Muscle of leg (tissue), 11 donors: Measurements from ENCODE around the gene TMEM225B. TPM values are rescaled to one million over a fixed set of nuclear protein-coding genes. Genes with fewer than 3 reads are reported as not detected.
"Not testable (repeated sequence)": the region's sequence is repeated elsewhere in the genome, so short reads cannot be mapped to it uniquely, and the experiment has no call there.

Experiments
- DNase-seq: peaks from one replicate; pipeline ENCODE4 v3.0.0; 2013
- H3K27ac ChIP-seq: one replicate; pipeline ENCODE4 v1.5.1; 2013; ENCODE audit warnings: mild to moderate bottlenecking, low read length, control low read depth
- H3K27me3 ChIP-seq: one replicate; pipeline ENCODE4 v1.6.1; 2013; ENCODE audit warnings: low read length; ENCODE audit not compliant: control insufficient read depth, insufficient read depth
- H3K36me3 ChIP-seq: one replicate; pipeline ENCODE4 v1.6.1; 2013; ENCODE audit warnings: low read length; ENCODE audit not compliant: control insufficient read depth, insufficient read depth
- H3K4me1 ChIP-seq: one replicate; pipeline ENCODE4 v1.6.1; 2013; ENCODE audit warnings: low read length; ENCODE audit not compliant: control insufficient read depth, insufficient read depth
- H3K4me3 ChIP-seq: one replicate; pipeline ENCODE4 v1.5.1; 2013; ENCODE audit warnings: low read length, control low read depth
- H3K9me3 ChIP-seq: replicated peaks from 2 replicates; pipeline ENCODE4 v1.6.1; 2013; ENCODE audit warnings: low read depth, low read length; ENCODE audit not compliant: control insufficient read depth
- WGBS: methylation state at CpG from one replicate; pipeline ENCODE4 v1.1.5; 2013; ENCODE audit warnings: missing lambda C conversion rate; ENCODE audit not compliant: insufficient coverage; 5-methylcytosine and 5-hydroxymethylcytosine counted together
- polyA plus RNA-seq, 8 donors: library from polyadenylated mRNA; unstranded; fragments of 120-200 nt; gene quantifications; one replicate each; pipeline versions ENCODE4 v1.2.1 to v1.2.3, GENCODE V29; 2013; ENCODE audit warnings: inconsistent platforms in 1 of 8, low replicate concordance in 1 of 8; ENCODE audit not compliant: insufficient read length in 8 of 8, insufficient read depth in 1 of 8
- total RNA-seq: library from RNA; stranded (reverse); fragments of 120-200 nt; gene quantifications from one replicate; pipeline ENCODE4 v1.2.4, GENCODE V29; 2013

Gene TMEM225B
- total and polyA plus RNA-seq, 9 donors = 0.37 to 1.3 (median 0.77) TPM

- peaks cover 15% of the 10 kb centered on the region for H3K4me1 ChIP-seq
- 11% methylated on average over 13 of the region's 31 CpGs for WGBS
These were observed 38.7 kb upstream of the TMEM225B start for GRCh38 chr7:99559175-99559915.

GRCh38 chr7:99560834-99561736 is 37.0 kb upstream of the TMEM225B start:
- Histone ChIP-seq H3K27me3 (no peaks in the 10 kb centered on the region), H3K27ac (no peak overlapping the region), H3K9me3 (no peaks in the 10 kb centered on the region), H3K36me3 (peaks cover 48% of the 10 kb centered on the region), H3K4me1 (peaks cover 15% of the 10 kb centered on the region), H3K4me3 (no peak overlapping the region)
- 89% methylated on average over 3 of the region's 7 CpGs for WGBS
- DNase-seq = no peak

More at GRCh38 chr7:99559175-99559915, 38.7 kb upstream of the TMEM225B start:
- Histone ChIP-seq H3K27me3 (no peaks in the 10 kb centered on the region), H3K27ac (peak overlapping the region; percentile 99), H3K4me3 (peak overlapping the region; percentile 74), H3K9me3 (no peaks in the 10 kb centered on the region), H3K36me3 (peaks cover 52% of the 10 kb centered on the region)
- DNase-seq = no peak

- Histone ChIP-seq H3K9me3 (no peaks in the 10 kb centered on the region), H3K4me3 (no peak overlapping the region), H3K36me3 (peaks cover 47% of the 10 kb centered on the region), H3K4me1 (peaks cover 15% of the 10 kb centered on the region), H3K27ac (no peak overlapping the region), H3K27me3 (no peaks in the 10 kb centered on the region)
- WGBS = 92% methylated on average over 2 of the region's 2 CpGs
- DNase-seq = no peak
These were observed 36.4 kb upstream of the TMEM225B start for GRCh38 chr7:99561737-99562051.

- Histone ChIP-seq H3K4me1 (peaks cover 11% of the 10 kb centered on the region), H3K9me3 (no peaks in the 10 kb centered on the region), H3K27me3 (no peaks in the 10 kb centered on the region), H3K36me3 (peaks cover 43% of the 10 kb centered on the region), H3K4me3 (no peak overlapping the region), H3K27ac (no peak overlapping the region)
- DNase-seq = no peak
- 92% methylated on average over 2 of the region's 9 CpGs for WGBS
These were observed 35.8 kb upstream of the TMEM225B start for GRCh38 chr7:99562114-99562784.

- no peak overlapping the region for H3K4me3 ChIP-seq
- peaks cover 9% of the 10 kb centered on the region for H3K4me1 ChIP-seq
- H3K9me3 ChIP-seq = no peaks in the 10 kb centered on the region
- DNase-seq = no peak
- 71% methylated on average over 1 of the region's 2 CpGs for WGBS
- H3K27me3 ChIP-seq = no peaks in the 10 kb centered on the region
- no peak overlapping the region for H3K27ac ChIP-seq
- H3K36me3 ChIP-seq = peaks cover 42% of the 10 kb centered on the region
These were observed 35.2 kb upstream of the TMEM225B start for GRCh38 chr7:99562832-99563231.

GRCh38 chr7:99563650-99564049 is 34.4 kb upstream of the TMEM225B start:
- Histone ChIP-seq H3K4me1 (peaks cover 9% of the 10 kb centered on the region), H3K36me3 (peaks cover 46% of the 10 kb centered on the region), H3K27me3 (no peaks in the 10 kb centered on the region), H3K27ac (no peak overlapping the region), H3K9me3 (no peaks in the 10 kb centered on the region), H3K4me3 (no peak overlapping the region)
- WGBS = 91% methylated on average over 4 of the region's 10 CpGs
- no peak for DNase-seq

- not testable (repeated sequence) for H3K27me3 ChIP-seq, H3K27ac ChIP-seq, H3K4me1 ChIP-seq, DNase-seq, H3K9me3 ChIP-seq, H3K4me3 ChIP-seq
- WGBS = 90% methylated on average over 2 of the region's 7 CpGs
- H3K36me3 ChIP-seq = peaks cover 32% of the 10 kb centered on the region
These were observed 29.3 kb upstream of the TMEM225B start for GRCh38 chr7:99568770-99569169.

GRCh38 chr7:99571768-99572167 is 26.3 kb upstream of the TMEM225B start:
- H3K4me1 ChIP-seq = no peaks in the 10 kb centered on the region
- H3K36me3 ChIP-seq = peaks cover 26% of the 10 kb centered on the region
- H3K27ac ChIP-seq = no peak overlapping the region
- no peaks in the 10 kb centered on the region for H3K9me3 ChIP-seq
- no peak for DNase-seq
- H3K4me3 ChIP-seq = no peak overlapping the region
- 100% methylated on average over 2 of the region's 3 CpGs for WGBS
- H3K27me3 ChIP-seq = no peaks in the 10 kb centered on the region

- no peak for DNase-seq
- H3K27ac ChIP-seq = no peak overlapping the region
- H3K9me3 ChIP-seq = no peaks in the 10 kb centered on the region
- no peaks in the 10 kb centered on the region for H3K4me1 ChIP-seq
- no CpG with 5 or more reads among the region's 1 CpG for WGBS
- H3K4me3 ChIP-seq = no peak overlapping the region
- H3K27me3 ChIP-seq = no peaks in the 10 kb centered on the region
- H3K36me3 ChIP-seq = peaks cover 26% of the 10 kb centered on the region
These were observed 24.8 kb upstream of the TMEM225B start for GRCh38 chr7:99573257-99573656.

GRCh38 chr7:99576251-99576650 is 21.8 kb upstream of the TMEM225B start:
- no peak for DNase-seq
- H3K27ac ChIP-seq = no peak overlapping the region
- peaks cover 17% of the 10 kb centered on the region for H3K36me3 ChIP-seq
- H3K9me3 ChIP-seq = no peaks in the 10 kb centered on the region
- H3K4me1 ChIP-seq = peaks cover 10% of the 10 kb centered on the region
- H3K27me3 ChIP-seq = no peaks in the 10 kb centered on the region
- no CpG with 5 or more reads among the region's 3 CpGs for WGBS
- no peak overlapping the region for H3K4me3 ChIP-seq
